HCT116 (cell line): ENCODE data around the gene CRTC1.

ENCODE experiments used
- CTCF ChIP-seq, 3 experiments: fragments of 200-600 bp in 1 of 3; sonication (generic) in 1 of 3; IDR thresholded peaks in 2 of 3; conservative IDR thresholded peaks in 1 of 3; 2 replicates each; pipeline ENCODE4 v1.5.1; 2012 to 2017; ENCODE audit warnings: low read depth in 2 of 3, low read length in 2 of 3, antibody characterized with exemption in 1 of 3, borderline replicate concordance in 1 of 3, control low read depth in 1 of 3, mild to moderate bottlenecking in 1 of 3, mixed read lengths in 1 of 3, mixed run types in 1 of 3, moderate library complexity in 1 of 3; ENCODE audit not compliant: insufficient read depth in 1 of 3
- EGR1 ChIP-seq: IDR thresholded peaks from 2 replicates; pipeline ENCODE4 v1.6.1; 2012; ENCODE audit warnings: low read depth
- EZH2 ChIP-seq: fragments of 200-600 bp; sonication (generic); IDR thresholded peaks from 2 replicates; pipeline ENCODE4 v1.6.1; 2017; ENCODE audit warnings: antibody characterized with exemption, mixed run types
- EZH2phosphoT487 ChIP-seq: fragments of 200-600 bp; IDR thresholded peaks from 2 replicates; pipeline ENCODE4 v1.6.1; 2018; ENCODE audit warnings: antibody characterized with exemption, borderline replicate concordance
- MAX ChIP-seq: IDR thresholded peaks from 2 replicates; pipeline ENCODE4 v1.6.1; 2012
- POLR2A ChIP-seq: IDR thresholded peaks from 2 replicates; pipeline ENCODE4 v1.7.0; 2011; ENCODE audit warnings: borderline replicate concordance; ENCODE audit not compliant: insufficient read depth, insufficient read length; ENCODE audit errors: extremely low read depth
- POLR2AphosphoS5 ChIP-seq: IDR thresholded peaks from 2 replicates; pipeline ENCODE4 v1.6.1; 2011; ENCODE audit warnings: mild to moderate bottlenecking, low read depth, low read length, moderate library complexity
- RAD21 ChIP-seq: IDR thresholded peaks from 2 replicates; pipeline ENCODE4 v1.6.1; 2012; ENCODE audit warnings: low read depth, mild to moderate bottlenecking
- SIN3A ChIP-seq: IDR thresholded peaks from 2 replicates; pipeline ENCODE4 v1.6.1; 2012; ENCODE audit warnings: low read depth
- TF ChIP-seq, protein P1 (sequence below): IDR thresholded peaks from 2 replicates; pipeline ENCODE4 v1.6.1; 2012

DNA sequence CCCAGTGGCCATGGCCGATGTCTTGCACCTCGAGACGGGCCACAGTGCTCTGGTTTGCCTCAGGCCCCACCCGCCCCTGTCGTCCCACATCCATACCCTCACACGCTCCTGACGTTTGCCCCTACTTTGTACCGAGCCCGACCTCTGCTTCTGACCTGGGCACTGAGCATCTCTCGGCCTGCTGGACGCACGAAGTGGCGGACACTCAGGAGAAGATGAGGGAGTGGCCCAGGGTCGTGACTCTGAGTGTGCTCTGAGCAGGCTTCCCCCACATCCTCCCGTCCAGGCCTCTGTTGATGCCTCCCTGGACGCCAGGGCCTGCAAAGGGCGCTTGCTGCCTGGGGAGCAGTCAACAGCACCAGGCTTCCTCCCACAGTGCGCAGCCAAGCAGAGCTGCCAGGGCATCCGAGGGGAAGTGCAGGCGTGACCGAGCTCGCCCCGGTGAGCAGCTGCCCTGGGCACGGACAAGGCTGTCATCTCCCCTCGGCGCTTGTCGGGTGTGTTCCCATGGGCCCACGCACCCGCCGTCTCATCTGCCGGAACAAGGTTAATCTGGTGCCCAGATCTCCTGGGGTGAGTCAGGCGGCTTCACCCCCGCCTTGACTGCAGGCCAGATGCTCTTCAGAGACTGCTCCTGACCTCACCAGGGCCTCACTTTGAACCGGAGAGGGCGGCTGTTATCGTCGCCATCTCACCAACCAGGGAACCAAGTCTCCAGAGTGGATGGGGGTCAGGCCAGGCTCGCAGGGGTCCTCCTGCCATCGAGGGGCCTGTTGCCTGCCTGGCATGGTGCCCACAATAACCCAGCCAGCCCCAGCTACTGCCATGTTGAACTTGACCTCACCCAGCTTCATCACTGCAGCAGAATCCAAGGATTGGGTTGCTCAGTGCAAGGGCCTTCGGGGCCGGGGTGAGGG is 80.5 kb downstream of the CRTC1 start:
- peak; percentile 41; the same call in 1 of the 2 replicates for TF ChIP-seq MAX
- no peak for TF ChIP-seq EZH2phosphoT487
- TF ChIP-seq CTCF (IDR thresholded peaks at IDR 0.05 in 2 of 3, conservative IDR thresholded peaks at IDR 0.05 in 1 of 3; ENCODE audit: borderline replicate concordance in 1 of 3, insufficient read depth in 1 of 3, low read depth in 2 of 3, low read length in 2 of 3): no peak
- no peak for TF ChIP-seq POLR2A
- TF ChIP-seq EZH2: no peak
- TF ChIP-seq SIN3A: no peak
- TF ChIP-seq RAD21: no peak
- TF ChIP-seq, protein P1, sequence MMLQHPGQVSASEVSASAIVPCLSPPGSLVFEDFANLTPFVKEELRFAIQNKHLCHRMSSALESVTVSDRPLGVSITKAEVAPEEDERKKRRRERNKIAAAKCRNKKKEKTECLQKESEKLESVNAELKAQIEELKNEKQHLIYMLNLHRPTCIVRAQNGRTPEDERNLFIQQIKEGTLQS: no peak
- peak; percentile 29; the same call in 1 of the 2 replicates for TF ChIP-seq POLR2AphosphoS5
- peak; percentile 86 for TF ChIP-seq EGR1
